SK-N-SH (cell line): ENCODE measurements around the gene CBFA2T2. TPM values are rescaled to one million over a fixed set of nuclear protein-coding genes. Genes with fewer than 3 reads are reported as not detected.

ENCODE experiments used
- CTCF ChIA-PET: fragments of 300-600, 350-600 bp; formaldehyde crosslinking; extraction: SDS; loops from one replicate; lab custom pipeline; 2021; lab: Yijun Ruan, JAX
- POLR2A ChIA-PET: fragments of 350-600 bp; sonication (Branson Sonifier 250); formaldehyde crosslinking; extraction: SDS; loops from one replicate; lab custom pipeline; 2020; ENCODE audit warnings: antibody characterized with exemption, inconsistent platforms; lab: Yijun Ruan, JAX
- DNase-seq: peaks from one replicate; pipeline ENCODE4 v3.0.0; 2012
- H2AFZ ChIP-seq: fragments of 200-600 bp; sonication (generic); 2 replicates; pipeline ENCODE4 v1.8.1; 2016; ENCODE audit warnings: antibody characterized with exemption, mild to moderate bottlenecking, low read depth
- H3F3A ChIP-seq: fragments of 200-600 bp; sonication (generic); replicated peaks from 2 replicates; pipeline ENCODE3; 2016; ENCODE audit warnings: antibody characterized with exemption, mild to moderate bottlenecking; ENCODE audit not compliant: insufficient read depth
- H3K27ac ChIP-seq, 2 experiments: fragments of 200-500 bp in 1 of 2; fragments of 200-600 bp in 1 of 2; sonication (Bioruptor generic) in 1 of 2; sonication (generic), shearing (Covaris generic) in 1 of 2; 2 replicates each; pipeline versions ENCODE4 v1.5.1 to v1.6.1; 2014 to 2016; ENCODE audit warnings: low read depth in 2 of 2, inconsistent platforms in 1 of 2, low read length in 1 of 2, mild to moderate bottlenecking in 1 of 2, mixed read lengths in 1 of 2
- H3K27me3 ChIP-seq: fragments of 200-600 bp; sonication (generic), shearing (Covaris generic); 2 replicates; pipeline ENCODE4 v1.6.1; 2016; ENCODE audit warnings: mixed run types; ENCODE audit not compliant: insufficient read depth
- H3K36me3 ChIP-seq, 2 experiments: fragments of 200-500 bp in 1 of 2; fragments of 200-600 bp in 1 of 2; sonication (Bioruptor generic) in 1 of 2; sonication (generic) in 1 of 2; replicated peaks in 1 of 2; 2 replicates each; pipeline versions ENCODE3 to v1.5.1; 2014 to 2016; ENCODE audit warnings: low read length in 1 of 2, mild to moderate bottlenecking in 1 of 2; ENCODE audit not compliant: insufficient read depth in 2 of 2, control insufficient read depth in 1 of 2
- H3K4me1 ChIP-seq, 2 experiments: fragments of 200-500 bp in 1 of 2; fragments of 200-600 bp in 1 of 2; sonication (Bioruptor generic) in 1 of 2; sonication (generic), shearing (Covaris generic) in 1 of 2; 2 replicates each; pipeline versions ENCODE4 v1.5.1 to v1.6.1; 2014 to 2016; ENCODE audit warnings: low read depth in 1 of 2, low read length in 1 of 2, mixed run types in 1 of 2; ENCODE audit not compliant: insufficient read depth in 2 of 2, control insufficient read depth in 1 of 2
- H3K4me2 ChIP-seq: fragments of 200-600 bp; sonication (generic), shearing (Covaris generic); 2 replicates; pipeline ENCODE4 v1.6.1; 2017; ENCODE audit warnings: mixed run types
- H3K4me3 ChIP-seq, 2 experiments: fragments of 200-500 bp in 1 of 2; fragments of 200-600 bp in 1 of 2; sonication (Bioruptor generic) in 1 of 2; sonication (generic), shearing (Covaris generic) in 1 of 2; 2 replicates each; pipeline versions ENCODE4 v1.5.1 to v1.8.1; 2014 to 2016; ENCODE audit warnings: low read depth in 2 of 2, inconsistent platforms in 1 of 2, low read length in 1 of 2, mild to moderate bottlenecking in 1 of 2, mixed read lengths in 1 of 2, moderate library complexity in 1 of 2
- H3K79me2 ChIP-seq: fragments of 200-600 bp; sonication (generic); 2 replicates; pipeline ENCODE4 v1.8.1; 2017; ENCODE audit warnings: mild to moderate bottlenecking; ENCODE audit not compliant: insufficient read depth
- H3K9ac ChIP-seq: fragments of 200-600 bp; sonication (generic); 2 replicates; pipeline ENCODE4 v1.6.1; 2017; ENCODE audit warnings: mixed run types
- H3K9me2 ChIP-seq: fragments of 200-600 bp; sonication (generic); 2 replicates; pipeline ENCODE4 v1.6.1; 2017; ENCODE audit warnings: mixed run types
- H3K9me3 ChIP-seq: fragments of 200-600 bp; sonication (generic); 2 replicates; pipeline ENCODE4 v1.6.1; 2017; ENCODE audit warnings: mixed run types, mild to moderate bottlenecking, moderate library complexity
- H4K20me1 ChIP-seq: fragments of 200-600 bp; sonication (generic); 2 replicates; pipeline ENCODE4 v1.6.1; 2017; ENCODE audit warnings: mild to moderate bottlenecking, mixed run types; ENCODE audit not compliant: insufficient read depth
- EZH2phosphoT487 ChIP-seq: fragments of 200-600 bp; sonication (generic); IDR thresholded peaks from 2 replicates; pipeline ENCODE4 v1.6.1; 2017; ENCODE audit warnings: low read depth, mixed run types, mild to moderate bottlenecking, antibody characterized with exemption, moderate library complexity, borderline replicate concordance
- FOSL2 ChIP-seq: IDR thresholded peaks from 2 replicates; pipeline ENCODE4 v1.4.0; 2012; ENCODE audit warnings: low read depth, mild to moderate bottlenecking, moderate library complexity, borderline replicate concordance
- FOXM1 ChIP-seq: IDR thresholded peaks from 2 replicates; pipeline ENCODE4 v1.4.0; 2012; ENCODE audit warnings: low read depth, mild to moderate bottlenecking
- GATA2 ChIP-seq: sonication (generic); formaldehyde crosslinking; IDR thresholded peaks from 2 replicates; pipeline ENCODE4 v1.5.0; 2020; ENCODE audit warnings: mild to moderate bottlenecking, missing genetic modification reagents
- NRF1 ChIP-seq: IDR thresholded peaks from 2 replicates; pipeline ENCODE4 v1.6.1; 2012; ENCODE audit warnings: low read depth, mild to moderate bottlenecking, low read length
- POLR2AphosphoS5 ChIP-seq: IDR thresholded peaks from 2 replicates; pipeline ENCODE4 v1.6.1; 2012; ENCODE audit warnings: low read depth, low read length
- RFX5 ChIP-seq: IDR thresholded peaks from 2 replicates; pipeline ENCODE4 v1.6.1; 2012; ENCODE audit warnings: mild to moderate bottlenecking, improper control_type of control experiment, low read length
- RXRA ChIP-seq: IDR thresholded peaks from 2 replicates; pipeline ENCODE4 v1.4.0; 2012; ENCODE audit warnings: low read depth, mild to moderate bottlenecking, borderline replicate concordance
- SIN3A ChIP-seq: IDR thresholded peaks from 2 replicates; pipeline ENCODE4 v1.6.1; 2012; ENCODE audit warnings: low read depth, mild to moderate bottlenecking, low read length, moderate library complexity, borderline replicate concordance
- TCF12 ChIP-seq: IDR thresholded peaks from 2 replicates; pipeline ENCODE4 v1.4.0; 2012
- WGBS: methylation state at CpG from one replicate; pipeline ENCODE4 v1.1.6; 2017; ENCODE audit warnings: low lambda C conversion rate; 5-methylcytosine and 5-hydroxymethylcytosine counted together
- polyA plus RNA-seq, 3 experiments: library from polyadenylated mRNA; depleted of rRNA; stranded (reverse); fragments of >200 nt; gene quantifications; 2 replicates each; pipeline ENCODE4 v1.2.3, GENCODE V29; 2012
- TF ChIP-seq, protein P1 (sequence below): fragments of 150-350 bp; IDR thresholded peaks from 2 replicates; pipeline ENCODE4 v1.6.1; 2017; ENCODE audit warnings: antibody characterized with exemption, low read length, low read depth, borderline replicate concordance
- TF ChIP-seq, protein P2 (sequence below): fragments of 200-600 bp; sonication (generic); IDR thresholded peaks from 2 replicates; pipeline ENCODE4 v1.6.1; 2017; ENCODE audit warnings: antibody characterized with exemption, mild to moderate bottlenecking, moderate library complexity
- TF ChIP-seq, protein P3 (sequence below): IDR thresholded peaks from 2 replicates; pipeline ENCODE4 v1.4.0; 2012; ENCODE audit warnings: low read depth

The CBFA2T2 gene
- polyA plus RNA-seq, 1 of the 3 experiments (the other 2 are of a cell fraction), result 11.0 TPM

DNA sequence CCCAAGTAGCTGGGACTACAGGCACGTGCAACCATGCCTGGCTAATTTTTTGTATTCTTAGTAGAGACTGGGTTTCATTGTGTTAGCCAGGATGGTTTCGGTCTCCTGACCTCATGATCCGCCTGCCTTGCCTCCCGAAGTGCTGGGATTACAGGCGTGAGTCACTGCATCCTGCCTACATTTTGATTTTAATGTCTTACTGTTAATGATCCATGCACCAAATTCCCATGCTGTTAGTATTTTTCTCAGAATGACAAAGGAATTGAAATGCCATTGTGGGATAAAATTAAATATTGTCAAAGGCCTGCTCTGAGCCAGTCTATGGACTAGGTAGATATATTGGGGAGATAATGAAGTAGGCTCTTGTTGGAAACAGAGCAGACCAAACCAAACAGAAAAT, 28.2 kb downstream of the CBFA2T2 start:
- 48% methylated on average over 5 of the region's 5 CpGs for WGBS
- Histone ChIP-seq H3K4me1 (peaks cover 0 to 14% of the 10 kb centered on the region in 2 experiments; a peak in 1 of 4 replicates), H3K27me3 (no peaks in the 10 kb centered on the region), H3F3A (peaks cover 5% of the 10 kb centered on the region), H3K9me2 (no peaks in the 10 kb centered on the region), H3K4me2 (peak overlapping the region; percentile 42), H3K27ac (peak overlapping the region in 1 of 2 experiments; percentile 65; a peak in 2 of 4 replicates), H3K9ac (0 out of 2 replicates have a peak overlapping the region, but pooled peaks have one; percentile 4), H4K20me1 (no peaks in the 10 kb centered on the region; the same call in 1 of the 2 replicates), H3K36me3 (no peaks in the 10 kb centered on the region), H3K79me2 (peaks cover 67% of the 10 kb centered on the region), H3K4me3 (no peak overlapping the region), H3K9me3 (no peaks in the 10 kb centered on the region), H2AFZ (no peak overlapping the region)
- ChIA-PET CTCF (interaction anchor here (0.8 to 0.9 kb wide), 2 partner anchors 10 to 59 kb away, joined by 3 read pairs; no protein-coding TSS in a partner anchor), POLR2A (no interaction called here)
- TF ChIP-seq RXRA (no peak), GATA2 (CRISPR knock-in tag) (no peak), FOXM1 (no peak), POLR2AphosphoS5 (no peak), RFX5 (no peak), SIN3A (no peak), FOSL2 (peak; percentile 14; the same call in 1 of the 2 replicates)
- TF ChIP-seq, protein P1, sequence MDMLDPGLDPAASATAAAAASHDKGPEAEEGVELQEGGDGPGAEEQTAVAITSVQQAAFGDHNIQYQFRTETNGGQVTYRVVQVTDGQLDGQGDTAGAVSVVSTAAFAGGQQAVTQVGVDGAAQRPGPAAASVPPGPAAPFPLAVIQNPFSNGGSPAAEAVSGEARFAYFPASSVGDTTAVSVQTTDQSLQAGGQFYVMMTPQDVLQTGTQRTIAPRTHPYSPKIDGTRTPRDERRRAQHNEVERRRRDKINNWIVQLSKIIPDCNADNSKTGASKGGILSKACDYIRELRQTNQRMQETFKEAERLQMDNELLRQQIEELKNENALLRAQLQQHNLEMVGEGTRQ, result no peak
- TF ChIP-seq, protein P2, sequence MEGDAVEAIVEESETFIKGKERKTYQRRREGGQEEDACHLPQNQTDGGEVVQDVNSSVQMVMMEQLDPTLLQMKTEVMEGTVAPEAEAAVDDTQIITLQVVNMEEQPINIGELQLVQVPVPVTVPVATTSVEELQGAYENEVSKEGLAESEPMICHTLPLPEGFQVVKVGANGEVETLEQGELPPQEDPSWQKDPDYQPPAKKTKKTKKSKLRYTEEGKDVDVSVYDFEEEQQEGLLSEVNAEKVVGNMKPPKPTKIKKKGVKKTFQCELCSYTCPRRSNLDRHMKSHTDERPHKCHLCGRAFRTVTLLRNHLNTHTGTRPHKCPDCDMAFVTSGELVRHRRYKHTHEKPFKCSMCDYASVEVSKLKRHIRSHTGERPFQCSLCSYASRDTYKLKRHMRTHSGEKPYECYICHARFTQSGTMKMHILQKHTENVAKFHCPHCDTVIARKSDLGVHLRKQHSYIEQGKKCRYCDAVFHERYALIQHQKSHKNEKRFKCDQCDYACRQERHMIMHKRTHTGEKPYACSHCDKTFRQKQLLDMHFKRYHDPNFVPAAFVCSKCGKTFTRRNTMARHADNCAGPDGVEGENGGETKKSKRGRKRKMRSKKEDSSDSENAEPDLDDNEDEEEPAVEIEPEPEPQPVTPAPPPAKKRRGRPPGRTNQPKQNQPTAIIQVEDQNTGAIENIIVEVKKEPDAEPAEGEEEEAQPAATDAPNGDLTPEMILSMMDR, result no peak
- TF ChIP-seq, protein P3, sequence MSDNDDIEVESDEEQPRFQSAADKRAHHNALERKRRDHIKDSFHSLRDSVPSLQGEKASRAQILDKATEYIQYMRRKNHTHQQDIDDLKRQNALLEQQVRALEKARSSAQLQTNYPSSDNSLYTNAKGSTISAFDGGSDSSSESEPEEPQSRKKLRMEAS, result 0 out of 2 replicates have a peak, but pooled peaks have one; percentile 14
- no peak for DNase-seq

DNA sequence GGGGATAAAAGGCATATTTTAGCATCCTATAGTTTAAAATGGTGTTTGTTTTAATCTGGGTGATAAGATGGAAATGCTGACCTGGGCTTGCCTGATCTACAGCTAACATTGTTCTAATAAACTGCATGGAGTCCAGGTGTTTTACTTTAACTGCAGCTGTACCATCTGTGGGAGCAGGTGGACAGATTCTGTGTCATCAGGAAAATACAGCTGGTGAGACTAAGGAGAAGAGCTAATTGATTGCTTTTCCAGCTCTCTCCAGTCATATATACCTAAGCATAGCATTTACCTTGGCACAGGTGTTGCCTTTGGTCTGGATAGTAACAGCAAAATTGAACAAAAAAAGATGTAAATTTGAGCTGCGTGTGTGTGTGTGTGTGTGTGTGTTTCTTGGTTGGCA, 31.6 kb downstream of the CBFA2T2 start:
- Histone ChIP-seq H3F3A (peaks cover 5% of the 10 kb centered on the region), H3K4me2 (no peak overlapping the region), H3K9me3 (no peaks in the 10 kb centered on the region)
- 97% methylated on average over 1 of the region's 1 CpG for WGBS
- POLR2A ChIA-PET, result interaction anchor here (0.8 to 2.2 kb wide), 4 partner anchors 11 to 73 kb away, joined by 3 to 5 read pairs (median 4); no protein-coding TSS in a partner anchor
- TF ChIP-seq TCF12 (peak; percentile 29; the same call in 1 of the 2 replicates), EZH2phosphoT487 (no peak), SIN3A (no peak), RXRA (no peak), NRF1 (no peak)
- TF ChIP-seq, all 33 proteins: peak for 1
- CTCF ChIA-PET, result interaction anchor here (0.7 to 1.8 kb wide), 4 partner anchors 15 to 64 kb away, joined by 3 to 5 read pairs (median 4); no protein-coding TSS in a partner anchor
- peaks cover 58% of the 10 kb centered on the region for H3K79me2 ChIP-seq
- peaks cover 0 to 14% of the 10 kb centered on the region in 2 experiments; a peak in 1 of 4 replicates for H3K4me1 ChIP-seq
- H3K9me2 ChIP-seq, result no peaks in the 10 kb centered on the region
- H3K4me3 ChIP-seq, result no peak overlapping the region
- no peak overlapping the region for H3K9ac ChIP-seq
- H3K36me3 ChIP-seq, result no peaks in the 10 kb centered on the region
- H3K27me3 ChIP-seq, result no peaks in the 10 kb centered on the region
- no peak for DNase-seq
- no peak overlapping the region for H2AFZ ChIP-seq
- H4K20me1 ChIP-seq, result no peaks in the 10 kb centered on the region; the same call in 1 of the 2 replicates
- H3K27ac ChIP-seq, result no peak overlapping the region
